Fibroblast of mammary gland (primary cell): ENCODE results near the gene PSD4.

Experiments used
- DNase-seq: peaks from one replicate; pipeline ENCODE4 v3.0.0-alpha.2; 2010; ENCODE audit warnings: low read depth
- H3K4me3 ChIP-seq: 2 replicates; pipeline ENCODE4 v1.5.1; 2011; ENCODE audit warnings: low read depth, mild to moderate bottlenecking, low read length, moderate library complexity; ENCODE audit not compliant: control insufficient read depth
- CTCF ChIP-seq: conservative IDR thresholded peaks from 2 replicates; pipeline ENCODE4 v1.5.1; 2011; ENCODE audit warnings: low read depth, low read length, inconsistent platforms; ENCODE audit not compliant: control insufficient read depth, insufficient read depth

The PSD4 gene

GRCh38 chr2:113169586-113169985 lies 4.2 kb upstream of the PSD4 start:
- no peak overlapping the region for H3K4me3 ChIP-seq
- no peak for DNase-seq
- no peak for TF ChIP-seq CTCF

GRCh38 chr2:113171334-113172075 lies 2.3 kb upstream of the PSD4 start:
- no peak for DNase-seq
- TF ChIP-seq CTCF, result no peak
- H3K4me3 ChIP-seq, result no peak overlapping the region

- no peak for DNase-seq
- no peak overlapping the region for H3K4me3 ChIP-seq
- no peak for TF ChIP-seq CTCF
Observed at GRCh38 chr2:113172721-113173541, 840 bp upstream of the PSD4 start.

GRCh38 chr2:113174376-113174750 lies 592 bp downstream of the PSD4 start:
- no peak overlapping the region for H3K4me3 ChIP-seq
- DNase-seq, result no peak
- TF ChIP-seq CTCF, result no peak

- no peak for DNase-seq
- TF ChIP-seq CTCF, result no peak
- no peak overlapping the region for H3K4me3 ChIP-seq
Observed at GRCh38 chr2:113175042-113175628, 1.4 kb downstream of the PSD4 start.

- no peak for DNase-seq
- TF ChIP-seq CTCF, result no peak
- H3K4me3 ChIP-seq, result no peak overlapping the region
Observed at GRCh38 chr2:113175736-113176695, 2.2 kb downstream of the PSD4 start.
